Hepatocyte (in vitro differentiated cells): ENCODE measurements around the gene CYP27C1.

Source experiments
- EZH2 ChIP-seq: fragments of 200-600 bp; sonication (generic); IDR thresholded peaks from 2 replicates; pipeline ENCODE4 v1.6.1; 2016; ENCODE audit warnings: antibody characterized with exemption, mild to moderate bottlenecking, borderline replicate concordance
- TF ChIP-seq, protein P1 (sequence below): fragments of 200-600 bp; sonication (generic); IDR thresholded peaks from 2 replicates; pipeline ENCODE4 v1.5.1; 2016; ENCODE audit warnings: antibody characterized with exemption, mild to moderate bottlenecking; ENCODE audit not compliant: poor library complexity

DNA sequence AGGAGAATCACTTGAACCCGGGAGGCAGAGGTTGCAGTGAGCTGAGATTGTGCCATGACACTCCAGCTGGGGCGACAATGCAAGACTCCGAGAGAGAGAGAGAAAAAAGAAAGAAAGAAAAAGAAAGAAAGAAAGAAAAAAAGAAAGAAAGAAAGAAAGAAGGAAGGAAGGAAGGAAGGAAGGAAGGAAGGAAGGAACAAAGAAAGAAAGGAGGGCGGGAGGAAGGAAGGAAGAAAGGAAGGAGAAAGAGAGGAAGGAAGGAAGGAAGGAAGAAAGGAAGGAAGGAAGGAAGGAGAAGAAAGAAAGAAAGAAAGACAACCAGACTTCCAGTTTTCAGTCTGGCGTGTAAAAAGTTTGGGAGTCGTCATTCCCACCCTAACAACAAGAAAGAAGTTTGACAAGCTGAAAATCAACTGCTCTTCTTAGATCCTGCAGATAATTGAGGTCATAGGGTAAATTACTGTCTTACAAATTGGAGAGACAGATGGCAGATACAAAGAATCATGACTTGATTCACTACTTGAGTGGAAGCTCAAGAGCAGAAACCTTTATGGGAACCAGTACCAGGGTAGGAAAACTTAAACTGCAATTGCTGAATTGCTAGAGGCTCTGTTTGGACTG, 15.1 kb upstream of the CYP27C1 start:
- TF ChIP-seq, protein P1, sequence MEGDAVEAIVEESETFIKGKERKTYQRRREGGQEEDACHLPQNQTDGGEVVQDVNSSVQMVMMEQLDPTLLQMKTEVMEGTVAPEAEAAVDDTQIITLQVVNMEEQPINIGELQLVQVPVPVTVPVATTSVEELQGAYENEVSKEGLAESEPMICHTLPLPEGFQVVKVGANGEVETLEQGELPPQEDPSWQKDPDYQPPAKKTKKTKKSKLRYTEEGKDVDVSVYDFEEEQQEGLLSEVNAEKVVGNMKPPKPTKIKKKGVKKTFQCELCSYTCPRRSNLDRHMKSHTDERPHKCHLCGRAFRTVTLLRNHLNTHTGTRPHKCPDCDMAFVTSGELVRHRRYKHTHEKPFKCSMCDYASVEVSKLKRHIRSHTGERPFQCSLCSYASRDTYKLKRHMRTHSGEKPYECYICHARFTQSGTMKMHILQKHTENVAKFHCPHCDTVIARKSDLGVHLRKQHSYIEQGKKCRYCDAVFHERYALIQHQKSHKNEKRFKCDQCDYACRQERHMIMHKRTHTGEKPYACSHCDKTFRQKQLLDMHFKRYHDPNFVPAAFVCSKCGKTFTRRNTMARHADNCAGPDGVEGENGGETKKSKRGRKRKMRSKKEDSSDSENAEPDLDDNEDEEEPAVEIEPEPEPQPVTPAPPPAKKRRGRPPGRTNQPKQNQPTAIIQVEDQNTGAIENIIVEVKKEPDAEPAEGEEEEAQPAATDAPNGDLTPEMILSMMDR = no peak
- no peak for TF ChIP-seq EZH2
